GM21360 (cell line): Measurements from ENCODE around the gene NOP16.
A peak's percentile ranks its signal among the peaks of the same experiment; 100 is the strongest.
"Not testable (repeated sequence)": the region's sequence is repeated elsewhere in the genome, so short reads cannot be mapped to it uniquely, and the experiment has no call there.

Source experiments
- ATAC-seq: cut with Tn5 transposase; IDR thresholded peaks from one replicate; pipeline ENCODE4 v1.9.1; 2021; ENCODE audit warnings: mild to moderate bottlenecking, moderate library complexity; ENCODE audit not compliant: unreplicated experiment

Gene NOP16

GRCh38 chr5:176410486-176411180, 22.2 kb upstream of the NOP16 start:
- ATAC-seq, result no peak

DNA sequence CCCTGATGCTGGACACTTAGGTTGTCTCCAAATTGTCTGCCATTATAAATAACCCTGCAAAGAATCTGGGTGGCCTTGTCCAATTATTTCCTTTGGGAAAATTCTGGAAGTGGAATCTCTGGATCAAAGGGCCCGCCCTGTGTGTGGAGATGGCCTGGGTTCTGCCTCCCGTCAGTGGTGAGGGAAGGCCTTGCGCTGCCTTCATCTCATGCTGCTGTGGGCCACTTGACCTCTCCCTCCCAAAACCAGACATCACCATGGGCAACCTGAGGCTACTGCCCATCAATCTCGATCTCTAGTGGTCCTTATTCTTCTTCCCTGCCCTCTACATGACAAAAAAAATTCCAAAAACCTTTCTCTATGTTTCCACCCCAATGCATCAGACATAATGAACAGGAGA, 21.4 kb upstream of the NOP16 start:
- no peak for ATAC-seq

GRCh38 chr5:176408590-176408989, 20.2 kb upstream of the NOP16 start:
- no peak for ATAC-seq

DNA sequence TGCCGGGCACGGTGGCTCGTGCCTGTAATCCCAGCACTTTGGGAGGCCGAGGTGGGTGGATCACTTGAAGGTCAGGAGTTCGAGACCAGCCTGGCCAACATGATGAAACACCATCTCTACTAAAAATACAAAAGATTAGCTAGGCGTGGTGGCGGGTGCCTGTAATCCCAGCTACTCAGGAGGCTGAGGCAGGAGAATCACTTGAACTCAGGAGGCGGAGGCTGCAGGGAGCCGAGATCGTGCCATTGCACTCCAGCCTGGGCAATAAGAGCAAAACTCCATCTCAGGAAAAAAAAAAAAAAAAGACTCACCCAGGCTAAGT, 19.8 kb upstream of the NOP16 start:
- not testable (repeated sequence) for ATAC-seq

DNA sequence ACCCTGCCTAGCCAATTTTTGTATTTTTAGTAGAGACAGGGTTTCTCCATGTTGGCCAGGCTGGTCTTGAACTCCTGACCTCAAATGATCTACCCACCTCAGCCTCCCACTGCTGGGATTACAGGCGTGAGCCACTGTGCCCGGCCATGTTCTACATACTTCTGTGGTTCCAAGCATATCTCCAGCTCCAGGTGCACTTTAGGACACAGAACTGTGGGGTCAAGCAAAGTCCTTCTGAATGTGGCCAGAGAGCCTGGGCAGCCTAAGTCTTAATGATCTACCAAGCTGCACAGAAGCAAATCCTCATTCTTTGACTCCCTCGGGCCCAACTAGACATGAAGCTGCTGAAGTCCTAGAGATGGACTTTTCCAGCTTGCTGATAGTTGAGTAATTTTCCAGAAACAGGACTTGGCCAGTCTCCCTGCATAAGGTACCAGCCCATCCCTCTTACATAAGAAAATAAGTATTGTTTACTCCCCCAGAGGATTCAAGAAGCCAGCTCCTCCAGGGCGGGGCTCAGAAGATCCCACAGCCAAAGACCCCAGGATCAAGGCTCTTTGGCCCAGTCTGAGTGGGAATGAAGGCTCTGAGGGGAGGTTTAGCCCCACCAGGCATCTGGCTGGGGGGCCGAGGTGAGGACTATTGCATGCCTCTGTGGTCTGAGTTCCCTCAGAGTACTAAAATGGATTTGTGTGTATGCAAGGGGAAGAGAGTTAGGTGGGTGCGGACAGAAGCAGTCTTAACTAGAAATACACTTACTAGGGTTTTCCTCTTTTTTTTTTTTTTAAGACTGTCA, 19.3 kb upstream of the NOP16 start:
- no peak for ATAC-seq

DNA sequence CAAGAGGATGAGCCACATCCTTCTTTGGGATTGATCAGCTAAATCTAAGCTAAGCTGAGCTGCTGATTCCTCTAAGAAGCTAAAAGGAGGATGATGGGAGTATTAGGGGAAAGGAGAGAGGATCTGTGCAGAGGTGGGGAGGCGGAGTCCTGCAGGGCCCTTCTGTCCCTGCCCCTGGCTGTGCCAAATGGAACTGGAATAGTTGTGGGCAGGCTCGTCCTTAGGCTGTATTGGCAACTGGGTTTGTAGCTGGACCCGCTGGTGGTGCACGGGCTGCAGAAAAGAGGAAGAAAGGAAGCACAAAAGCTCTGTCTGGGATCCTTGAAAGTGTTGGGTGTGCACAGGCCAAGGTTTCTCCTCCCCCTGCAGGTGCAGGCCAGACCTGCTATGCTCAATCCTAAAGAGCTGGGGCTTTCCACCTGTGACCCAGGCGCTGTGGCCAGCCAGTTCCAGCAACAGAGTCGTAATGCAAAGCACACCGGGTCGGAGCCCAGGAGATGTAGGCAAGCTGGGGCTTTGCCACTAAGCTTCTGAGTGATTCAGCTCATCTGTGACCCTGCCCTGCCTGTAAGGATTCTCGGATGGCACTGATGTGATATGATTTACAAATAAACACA, 18.1 kb upstream of the NOP16 start:
- no peak for ATAC-seq

- ATAC-seq, result no peak
Measured at GRCh38 chr5:176405656-176406435, 17.4 kb upstream of the NOP16 start.

GRCh38 chr5:176401281-176402205, 13.1 kb upstream of the NOP16 start:
- no peak for ATAC-seq

- ATAC-seq, result no peak
Measured at GRCh38 chr5:176400382-176401156, 12.2 kb upstream of the NOP16 start.

GRCh38 chr5:176397736-176398420, 9.5 kb upstream of the NOP16 start:
- ATAC-seq, result no peak

GRCh38 chr5:176396330-176396729, 7.9 kb upstream of the NOP16 start:
- no peak for ATAC-seq

DNA sequence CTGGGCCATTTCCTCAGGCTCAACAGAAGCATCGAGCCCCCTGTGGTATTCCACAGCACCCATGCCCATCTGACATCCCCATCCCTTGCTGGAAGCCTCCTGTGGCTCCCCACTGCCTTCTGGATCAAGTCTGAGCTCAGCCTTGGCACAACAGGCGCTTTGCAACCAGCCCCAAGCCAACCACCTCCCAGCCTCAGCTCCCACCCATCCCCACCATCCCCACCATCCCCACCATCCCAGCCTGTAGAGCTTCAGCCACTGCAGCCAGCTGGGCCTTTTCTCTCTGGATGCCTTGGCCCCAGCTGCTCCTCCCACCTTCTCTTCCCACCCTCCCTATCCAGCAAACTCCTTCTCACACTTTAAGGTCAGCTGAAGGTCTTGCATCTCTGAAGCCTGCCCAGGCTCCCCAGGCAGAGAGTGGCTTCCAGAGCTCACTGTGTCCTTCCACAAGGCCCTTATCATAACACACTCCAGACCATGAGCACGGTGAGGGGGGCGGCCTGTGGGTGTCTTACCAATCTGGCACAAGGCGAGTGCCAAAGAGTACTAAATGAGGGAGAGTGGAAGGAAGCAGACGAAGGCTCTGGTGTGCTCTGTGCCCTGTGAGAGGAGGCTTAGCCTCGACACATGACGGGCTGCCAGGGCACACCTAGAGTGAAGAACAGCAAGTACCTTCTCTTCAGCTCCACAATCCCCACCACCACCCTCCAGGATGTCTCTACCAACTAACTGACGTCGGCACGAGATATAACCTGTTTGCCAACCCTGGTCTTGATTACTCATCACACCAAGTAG, 6.7 kb upstream of the NOP16 start:
- ATAC-seq, result no peak

DNA sequence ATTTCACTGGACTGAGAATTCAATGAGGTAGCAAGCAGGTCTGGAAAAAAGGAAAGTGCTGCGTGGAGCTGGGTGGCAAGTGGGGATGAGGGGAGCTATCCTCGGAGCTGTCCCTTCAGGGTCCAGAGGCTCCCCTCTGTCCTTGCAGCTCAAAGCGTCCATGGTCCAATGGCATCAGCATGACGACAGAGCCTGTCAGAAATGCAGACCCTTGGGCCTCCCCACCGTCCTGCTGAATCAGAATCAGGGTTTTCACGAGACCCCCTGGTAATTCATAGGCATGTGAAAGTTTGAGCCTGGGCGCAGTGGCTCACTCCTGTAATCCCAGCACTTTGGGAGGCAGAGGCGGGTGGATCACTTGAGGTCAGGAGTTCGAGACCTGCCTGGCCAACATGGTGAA, 5.7 kb upstream of the NOP16 start:
- no peak for ATAC-seq

GRCh38 chr5:176392526-176392925, 4.1 kb upstream of the NOP16 start:
- ATAC-seq, result no peak

GRCh38 chr5:176391999-176392398, 3.6 kb upstream of the NOP16 start:
- no peak for ATAC-seq

GRCh38 chr5:176391479-176391878, 3.1 kb upstream of the NOP16 start:
- ATAC-seq, result no peak

GRCh38 chr5:176389135-176390123, 1.0 kb upstream of the NOP16 start:
- peak; percentile 27 for ATAC-seq
